GM12878 (cell line): ENCODE measurements around the gene SPTLC2. TPM values are rescaled to one million over a fixed set of nuclear protein-coding genes. Genes with fewer than 3 reads are reported as not detected.

ENCODE experiments used
- ATAC-seq: fragments of 200-7000 bp; cut with Tn5 transposase; 3 replicates; pipeline ENCODE4 v1.9.1; 2020; ENCODE audit warnings: mild to moderate bottlenecking, moderate library complexity
- BruUV-seq: library from RNA; stranded (reverse); fragments of 400-500 nt; replicated peaks from 2 replicates; lab custom pipeline; 2021; lab: Mats Ljungman, UMichigan
- CTCF ChIA-PET: fragments of 300-600 bp; sonication (Branson Sonifier 250); formaldehyde crosslinking; extraction: SDS; loops from one replicate; lab custom pipeline; 2021; ENCODE audit warnings: inconsistent platforms; lab: Yijun Ruan, JAX
- POLR2A ChIA-PET: fragments of 350-600 bp; formaldehyde crosslinking; extraction: SDS; loops from one replicate; lab custom pipeline; 2021; ENCODE audit warnings: inconsistent platforms; lab: Charles Lee
- RAD21 ChIA-PET: fragments of 300-600 bp; sonication (Branson Sonifier 250); formaldehyde crosslinking; loops from one replicate; lab custom pipeline; 2023; ENCODE audit warnings: antibody characterized with exemption; ENCODE audit not compliant: unreplicated experiment; lab: Charles Lee
- SMC1A ChIA-PET: fragments of 300-600 bp; sonication (Branson Sonifier 250); formaldehyde crosslinking; loops from one replicate; lab custom pipeline; 2023; ENCODE audit not compliant: unreplicated experiment, uncharacterized antibody; lab: Charles Lee
- DNase-seq: peaks from one replicate; pipeline ENCODE4 v3.0.0-alpha.2; 2011; ENCODE audit warnings: low read depth, low spot score
- FAIRE-seq: peaks from 3 replicates; lab custom pipeline; 2011; peaks lifted over from hg19 to GRCh38; lab: Jason Lieb, UNC
- H2AFZ ChIP-seq: 2 replicates; pipeline ENCODE4 v1.6.0; 2011; ENCODE audit warnings: low read depth, low read length, control low read depth; ENCODE audit not compliant: control insufficient read depth
- H3K27ac ChIP-seq: 2 replicates; pipeline ENCODE4 v1.5.1; 2011; ENCODE audit warnings: control low read depth; ENCODE audit not compliant: control insufficient read depth, insufficient read depth
- H3K27me3 ChIP-seq, 2 experiments: replicated peaks in 1 of 2; 2 replicates each; pipeline versions ENCODE4 v1.6.0 to v1.6.1; 2011; ENCODE audit warnings: low read length in 1 of 2; ENCODE audit not compliant: control insufficient read depth in 2 of 2, insufficient read depth in 2 of 2
- H3K36me3 ChIP-seq, 2 experiments: 2 replicates each; pipeline ENCODE4 v1.5.1; 2011; ENCODE audit warnings: low read length in 1 of 2; ENCODE audit not compliant: control insufficient read depth in 2 of 2, insufficient read depth in 2 of 2
- H3K4me1 ChIP-seq: 2 replicates; pipeline ENCODE4 v1.6.1; 2011; ENCODE audit warnings: mild to moderate bottlenecking, low read length, moderate library complexity, mixed read lengths; ENCODE audit not compliant: control insufficient read depth, insufficient read depth
- H3K4me2 ChIP-seq: 2 replicates; pipeline ENCODE4 v1.6.0; 2011; ENCODE audit warnings: control low read depth; ENCODE audit not compliant: control insufficient read depth, insufficient read depth
- H3K4me3 ChIP-seq: fragments of 200-600 bp; sonication (generic); 2 replicates; pipeline ENCODE4 v1.5.1; 2016
- H3K79me2 ChIP-seq: 2 replicates; pipeline ENCODE4 v1.6.0; 2011; ENCODE audit warnings: low read length; ENCODE audit not compliant: control insufficient read depth, insufficient read depth
- H3K9ac ChIP-seq: 2 replicates; pipeline ENCODE4 v1.8.0; 2011; ENCODE audit warnings: low read length, control low read depth, mixed read lengths; ENCODE audit not compliant: control insufficient read depth, insufficient read depth
- H3K9me3 ChIP-seq: replicated peaks from 3 replicates; pipeline ENCODE4 v1.5.1; 2011; ENCODE audit warnings: mild to moderate bottlenecking, low read length; ENCODE audit not compliant: control insufficient read depth, insufficient read depth
- H4K20me1 ChIP-seq: 2 replicates; pipeline ENCODE4 v1.6.0; 2011; ENCODE audit not compliant: control insufficient read depth, insufficient read depth
- RELB ChIP-seq: fragments of 450-650 bp; IDR thresholded peaks from 2 replicates; pipeline ENCODE4 v1.6.1; 2017; ENCODE audit warnings: low read depth, mild to moderate bottlenecking, moderate library complexity
- SIN3A ChIP-seq: IDR thresholded peaks from 2 replicates; pipeline ENCODE4 v1.6.1; 2012; ENCODE audit warnings: low read depth, low read length, improper control_type of control experiment
- ZNF24 ChIP-seq: fragments of 450-650 bp; IDR thresholded peaks from 2 replicates; pipeline ENCODE4 v1.6.1; 2017; ENCODE audit warnings: antibody characterized with exemption, mild to moderate bottlenecking
- WGBS: methylation state at CpG from one replicate; pipeline ENCODE4 v1.1.6; 2016; ENCODE audit warnings: low lambda C conversion rate; ENCODE audit not compliant: insufficient replicate concordance, insufficient coverage; ENCODE audit errors: missing lambda C conversion rate; 5-methylcytosine and 5-hydroxymethylcytosine counted together
- in situ Hi-C: fragments of 300-500 bp; cut with MboI; formaldehyde crosslinking; loops from 9 replicates; pipeline ENCODE4 v1.14.3; 2018; ENCODE audit warnings: mixed read lengths
- intact Hi-C: fragments of 100-400 bp; cut with micrococcal nuclease; formaldehyde crosslinking; loops from one replicate; pipeline ENCODE4 v1.14.2; 2022; ENCODE audit not compliant: unreplicated experiment
- polyA plus RNA-seq, 11 experiments: library from polyadenylated mRNA; depleted of rRNA in 4 of 11; unstranded in 6 of 11; stranded (reverse) in 5 of 11; fragments of >200 nt; fragmentation: Nextera tagmentation in 4 of 11; fragmentation: Illumina TruSeq in 1 of 11; extraction: Ambion mirVana in 4 of 11; extraction: Trizol in 1 of 11; gene quantifications; 1 replicate in 1 of 11; 2 replicates in 10 of 11; pipeline versions ENCODE4 v1.2.1 to v1.2.3, GENCODE V29; 2011 to 2016; ENCODE audit warnings: inconsistent platforms in 2 of 11, missing spikeins in 2 of 11, low read depth in 1 of 11
- total RNA-seq, 4 experiments: library from RNA; depleted of rRNA in 3 of 4; stranded (reverse); fragments of >200 nt in 3 of 4; fragmentation: Illumina TruSeq in 1 of 4; extraction: Trizol in 1 of 4; gene quantifications; 2 replicates each; pipeline versions ENCODE4 v1.2.1 to v1.2.3, GENCODE V29; 2013 to 2021
- TF ChIP-seq, protein P1 (sequence below): fragments of 450-650 bp; IDR thresholded peaks from 2 replicates; pipeline ENCODE4 v1.6.1; 2017; ENCODE audit warnings: mild to moderate bottlenecking, moderate library complexity
- TF ChIP-seq, protein P2 (sequence below): IDR thresholded peaks from 2 replicates; pipeline ENCODE4 v1.6.1; 2012; ENCODE audit warnings: low read length, inconsistent platforms

Gene SPTLC2
- total and polyA plus RNA-seq, 10 of the 15 experiments (the other 5 are each of a cell fraction or from before 2014, with no cell fraction given) = 6.9 to 35.1 (median 19.7) TPM

DNA sequence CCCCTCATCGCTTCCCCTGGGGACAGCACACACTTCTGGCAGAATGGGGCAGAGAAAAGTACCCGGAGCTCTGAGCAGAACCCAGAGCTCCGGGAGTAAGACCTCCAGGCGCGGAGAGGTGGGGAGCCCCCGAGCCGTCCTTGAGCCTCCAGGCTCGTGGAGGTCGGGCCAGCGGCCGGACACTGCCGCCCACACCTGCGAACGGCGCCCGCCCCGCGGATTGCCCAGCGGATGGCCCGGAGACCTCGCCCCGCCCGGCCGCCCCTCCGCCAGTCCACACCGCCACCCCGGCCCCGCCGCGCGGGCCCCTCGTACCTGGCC is 344 bp downstream of the SPTLC2 start (continued):
- TF ChIP-seq, protein P1, sequence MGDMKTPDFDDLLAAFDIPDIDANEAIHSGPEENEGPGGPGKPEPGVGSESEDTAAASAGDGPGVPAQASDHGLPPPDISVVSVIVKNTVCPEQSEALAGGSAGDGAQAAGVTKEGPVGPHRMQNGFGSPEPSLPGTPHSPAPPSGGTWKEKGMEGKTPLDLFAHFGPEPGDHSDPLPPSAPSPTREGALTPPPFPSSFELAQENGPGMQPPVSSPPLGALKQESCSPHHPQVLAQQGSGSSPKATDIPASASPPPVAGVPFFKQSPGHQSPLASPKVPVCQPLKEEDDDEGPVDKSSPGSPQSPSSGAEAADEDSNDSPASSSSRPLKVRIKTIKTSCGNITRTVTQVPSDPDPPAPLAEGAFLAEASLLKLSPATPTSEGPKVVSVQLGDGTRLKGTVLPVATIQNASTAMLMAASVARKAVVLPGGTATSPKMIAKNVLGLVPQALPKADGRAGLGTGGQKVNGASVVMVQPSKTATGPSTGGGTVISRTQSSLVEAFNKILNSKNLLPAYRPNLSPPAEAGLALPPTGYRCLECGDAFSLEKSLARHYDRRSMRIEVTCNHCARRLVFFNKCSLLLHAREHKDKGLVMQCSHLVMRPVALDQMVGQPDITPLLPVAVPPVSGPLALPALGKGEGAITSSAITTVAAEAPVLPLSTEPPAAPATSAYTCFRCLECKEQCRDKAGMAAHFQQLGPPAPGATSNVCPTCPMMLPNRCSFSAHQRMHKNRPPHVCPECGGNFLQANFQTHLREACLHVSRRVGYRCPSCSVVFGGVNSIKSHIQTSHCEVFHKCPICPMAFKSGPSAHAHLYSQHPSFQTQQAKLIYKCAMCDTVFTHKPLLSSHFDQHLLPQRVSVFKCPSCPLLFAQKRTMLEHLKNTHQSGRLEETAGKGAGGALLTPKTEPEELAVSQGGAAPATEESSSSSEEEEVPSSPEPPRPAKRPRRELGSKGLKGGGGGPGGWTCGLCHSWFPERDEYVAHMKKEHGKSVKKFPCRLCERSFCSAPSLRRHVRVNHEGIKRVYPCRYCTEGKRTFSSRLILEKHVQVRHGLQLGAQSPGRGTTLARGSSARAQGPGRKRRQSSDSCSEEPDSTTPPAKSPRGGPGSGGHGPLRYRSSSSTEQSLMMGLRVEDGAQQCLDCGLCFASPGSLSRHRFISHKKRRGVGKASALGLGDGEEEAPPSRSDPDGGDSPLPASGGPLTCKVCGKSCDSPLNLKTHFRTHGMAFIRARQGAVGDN = 0 out of 2 replicates have a peak, but pooled peaks have one; percentile 37
- no peak for TF ChIP-seq SIN3A
- 0 out of 2 replicates have a peak, but pooled peaks have one; percentile 37 for TF ChIP-seq ZNF24
- TF ChIP-seq, all 136 proteins: peak for 3

DNA sequence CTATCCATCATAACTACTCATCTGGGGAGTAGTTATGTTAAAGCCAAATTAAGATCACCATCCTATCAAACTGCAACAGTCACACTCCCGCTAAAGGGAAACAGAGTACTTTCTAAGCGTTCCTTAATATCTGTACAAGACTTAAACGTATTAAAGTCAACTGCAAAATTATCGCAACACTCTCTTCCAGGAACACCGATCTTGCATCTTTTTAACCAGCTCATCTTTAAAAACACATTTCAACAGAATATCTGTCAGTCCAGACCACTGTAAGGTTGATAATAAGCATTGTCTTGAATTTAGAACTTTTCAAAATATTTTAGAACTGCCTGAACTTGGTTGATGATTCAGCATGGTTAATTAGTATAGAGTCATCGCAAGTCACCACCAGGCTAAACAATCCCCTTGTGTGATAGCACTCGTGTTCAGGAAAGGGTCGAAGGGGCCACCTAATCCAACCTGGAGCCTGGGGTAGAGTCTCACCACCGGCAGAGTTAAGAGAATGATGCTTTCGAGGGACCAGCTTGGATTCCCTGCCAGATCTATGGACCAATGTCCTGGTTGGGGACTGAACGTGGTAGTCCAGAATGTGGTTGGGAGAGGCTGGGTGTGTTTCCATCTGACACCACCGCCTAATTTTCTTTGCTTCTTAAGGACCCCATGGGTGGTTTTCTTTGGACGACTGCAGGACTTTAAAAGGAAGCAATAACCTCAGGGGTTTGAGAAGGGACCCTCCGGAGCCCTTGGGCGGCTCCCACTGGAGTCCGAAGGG is 890 bp downstream of the SPTLC2 start:
- no peak for DNase-seq
- peak overlapping the region; percentile 91 for H3K4me2 ChIP-seq
- peak overlapping the region; percentile 92 for H3K4me3 ChIP-seq
- H3K36me3 ChIP-seq = no peaks in the 10 kb centered on the region
- in situ Hi-C loops (no loop called here), intact Hi-C loops (loop anchor here (5.0 to 10.0 kb wide), 2 partner anchors 73 to 89 kb away; partner anchors contain the start of genes ALKBH1 and SLIRP)
- peaks cover 33% of the 10 kb centered on the region for H3K79me2 ChIP-seq
- H3K9me3 ChIP-seq = no peaks in the 10 kb centered on the region
- RAD21 ChIA-PET = no interaction called here
- TSS peak; percentile 58 for BruUV-seq
- no peaks in the 10 kb centered on the region for H3K27me3 ChIP-seq
- peak overlapping the region; percentile 75 for H2AFZ ChIP-seq
- no peak for FAIRE-seq
- peak; percentile 7; the same call in 2 of the 3 replicates for ATAC-seq
- no peaks in the 10 kb centered on the region; the same call in 1 of the 2 replicates for H3K4me1 ChIP-seq
- peak overlapping the region; percentile 73 for H3K27ac ChIP-seq
- CTCF ChIA-PET = interaction anchor here (0.8 to 1.3 kb wide), 3 partner anchors 13 to 299 kb away, joined by 3 read pairs; no protein-coding TSS in a partner anchor
- SMC1A ChIA-PET = interaction anchor here (0.8 to 1.6 kb wide), 7 partner anchors 8 to 70 kb away, joined by 3 to 5 read pairs (median 3); no protein-coding TSS in a partner anchor
- 1% methylated on average over 16 of the region's 16 CpGs for WGBS
- POLR2A ChIA-PET = interaction anchor here (0.5 kb wide), 1 partner anchor 9 kb away, joined by 3 read pairs; no protein-coding TSS in a partner anchor
- H4K20me1 ChIP-seq = no peaks in the 10 kb centered on the region
- TF ChIP-seq, protein P2, sequence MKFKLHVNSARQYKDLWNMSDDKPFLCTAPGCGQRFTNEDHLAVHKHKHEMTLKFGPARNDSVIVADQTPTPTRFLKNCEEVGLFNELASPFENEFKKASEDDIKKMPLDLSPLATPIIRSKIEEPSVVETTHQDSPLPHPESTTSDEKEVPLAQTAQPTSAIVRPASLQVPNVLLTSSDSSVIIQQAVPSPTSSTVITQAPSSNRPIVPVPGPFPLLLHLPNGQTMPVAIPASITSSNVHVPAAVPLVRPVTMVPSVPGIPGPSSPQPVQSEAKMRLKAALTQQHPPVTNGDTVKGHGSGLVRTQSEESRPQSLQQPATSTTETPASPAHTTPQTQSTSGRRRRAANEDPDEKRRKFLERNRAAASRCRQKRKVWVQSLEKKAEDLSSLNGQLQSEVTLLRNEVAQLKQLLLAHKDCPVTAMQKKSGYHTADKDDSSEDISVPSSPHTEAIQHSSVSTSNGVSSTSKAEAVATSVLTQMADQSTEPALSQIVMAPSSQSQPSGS = 0 out of 2 replicates have a peak, but pooled peaks have one; percentile 13
- TF ChIP-seq RELB = no peak
- TF ChIP-seq, all 136 proteins: peak for 1
- peak overlapping the region; percentile 92 for H3K9ac ChIP-seq
